GM18499 (cell line): ENCODE results near the gene GLB1L2.

ENCODE experiments used
- ATAC-seq: cut with Tn5 transposase; IDR thresholded peaks from one replicate; pipeline ENCODE4 v1.9.1; 2021; ENCODE audit warnings: moderate number of reproducible peaks; ENCODE audit not compliant: insufficient read depth, unreplicated experiment

GLB1L2 gene

DNA sequence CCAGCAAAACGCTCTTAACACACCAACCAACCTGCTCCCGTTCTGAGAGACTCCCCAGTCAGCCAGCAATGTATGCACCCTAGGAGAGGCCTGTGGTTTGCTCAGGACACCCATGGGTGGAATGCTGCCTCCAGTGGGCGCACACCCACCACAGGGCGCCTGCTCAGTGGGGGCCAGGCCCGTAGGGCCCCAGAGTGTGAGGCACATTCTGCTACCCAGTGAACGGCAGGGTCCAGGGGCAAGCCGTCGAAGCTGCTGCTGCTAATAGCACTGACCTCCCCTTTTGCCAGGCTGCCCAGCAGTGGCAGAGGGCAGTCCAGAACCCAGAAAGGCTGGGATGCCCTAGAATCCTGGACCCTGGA is 67.5 kb downstream of the GLB1L2 start:
- ATAC-seq: no peak

DNA sequence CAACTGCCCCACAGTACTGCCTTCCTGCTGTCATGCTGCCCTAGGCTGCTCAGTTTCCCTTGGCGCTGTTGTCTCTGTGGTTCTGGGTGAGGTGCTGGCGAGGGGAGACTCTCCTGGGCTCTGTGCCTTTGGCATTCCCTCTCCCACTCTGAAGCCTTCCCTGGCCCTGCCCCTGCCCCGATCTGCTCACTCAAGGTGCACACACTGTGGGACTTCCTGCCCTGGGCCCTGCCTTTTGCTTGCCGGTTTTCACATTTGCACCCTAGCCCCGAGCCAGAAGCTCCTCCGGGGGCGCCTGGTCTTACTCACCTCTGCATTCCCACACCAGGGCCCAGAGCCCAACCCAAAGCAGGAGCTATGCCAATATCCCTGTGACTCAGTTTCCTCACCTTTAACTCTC is 68.2 kb downstream of the GLB1L2 start:
- no peak for ATAC-seq

DNA sequence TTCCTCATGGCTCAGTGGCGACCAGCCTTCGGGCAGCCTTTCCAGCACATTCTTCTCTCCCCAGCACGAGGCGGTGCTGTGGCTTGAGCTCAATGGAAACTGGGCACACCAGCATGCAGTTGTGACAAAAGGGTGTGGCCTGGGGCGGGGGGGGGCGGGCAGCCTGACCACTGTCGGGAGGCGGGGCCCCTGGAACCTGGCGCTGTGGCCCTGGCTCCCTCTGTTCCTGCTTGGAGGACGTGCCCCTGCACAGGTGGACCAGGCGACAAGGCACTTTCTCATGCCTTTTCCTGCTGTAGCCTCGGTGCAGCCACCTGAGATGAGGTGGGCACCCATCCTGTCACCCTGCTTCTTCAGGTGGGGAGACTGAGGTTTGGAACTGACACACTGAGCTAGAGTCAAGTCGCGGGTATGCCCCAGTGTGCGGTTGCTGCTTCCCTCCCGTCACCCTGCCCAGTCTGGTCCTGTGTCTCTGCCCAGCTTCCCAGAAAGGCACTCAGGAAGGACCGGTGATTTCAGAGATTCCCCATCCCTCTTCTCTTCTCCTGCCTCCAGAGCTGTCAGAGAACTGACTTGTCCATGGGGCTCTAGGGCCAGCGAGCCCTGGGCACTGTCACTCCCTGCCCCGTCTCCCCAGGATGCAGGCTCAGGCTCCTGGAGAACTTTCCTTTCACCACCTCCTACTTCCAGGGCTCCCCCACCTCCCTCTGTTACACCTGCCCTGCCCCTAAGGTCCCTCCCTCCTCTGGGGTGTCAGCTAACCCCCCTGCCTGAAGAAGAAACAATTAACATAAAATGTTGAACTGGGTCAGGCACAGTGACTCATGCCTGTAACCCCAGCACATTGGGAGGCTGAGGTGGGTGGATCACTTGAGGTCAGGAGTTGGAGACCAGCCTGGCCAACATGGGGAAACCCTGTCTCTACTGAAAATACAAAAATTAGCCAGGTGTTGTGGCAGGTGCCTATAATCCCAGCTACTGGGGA is 70.3 kb downstream of the GLB1L2 start:
- no peak for ATAC-seq

DNA sequence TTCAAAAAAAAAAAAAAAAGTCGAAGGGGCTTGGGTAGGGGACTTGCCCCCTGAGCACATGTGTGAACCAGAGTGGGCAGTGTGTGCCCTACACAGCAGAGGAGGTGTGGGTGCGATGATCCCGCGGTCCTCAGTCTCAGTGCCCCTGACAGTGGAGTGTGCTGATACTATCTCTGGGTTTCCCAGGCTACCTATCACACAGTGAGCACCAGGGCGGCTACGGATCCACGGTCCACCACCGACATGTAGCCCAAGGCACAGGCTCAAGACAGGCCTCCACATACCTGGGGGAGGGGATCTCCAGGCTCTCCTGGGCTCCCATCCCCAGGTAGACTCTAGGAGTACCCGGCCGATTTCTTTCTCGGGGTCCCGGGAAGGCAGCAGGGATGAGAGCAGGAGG is 71.1 kb downstream of the GLB1L2 start:
- ATAC-seq: no peak

DNA sequence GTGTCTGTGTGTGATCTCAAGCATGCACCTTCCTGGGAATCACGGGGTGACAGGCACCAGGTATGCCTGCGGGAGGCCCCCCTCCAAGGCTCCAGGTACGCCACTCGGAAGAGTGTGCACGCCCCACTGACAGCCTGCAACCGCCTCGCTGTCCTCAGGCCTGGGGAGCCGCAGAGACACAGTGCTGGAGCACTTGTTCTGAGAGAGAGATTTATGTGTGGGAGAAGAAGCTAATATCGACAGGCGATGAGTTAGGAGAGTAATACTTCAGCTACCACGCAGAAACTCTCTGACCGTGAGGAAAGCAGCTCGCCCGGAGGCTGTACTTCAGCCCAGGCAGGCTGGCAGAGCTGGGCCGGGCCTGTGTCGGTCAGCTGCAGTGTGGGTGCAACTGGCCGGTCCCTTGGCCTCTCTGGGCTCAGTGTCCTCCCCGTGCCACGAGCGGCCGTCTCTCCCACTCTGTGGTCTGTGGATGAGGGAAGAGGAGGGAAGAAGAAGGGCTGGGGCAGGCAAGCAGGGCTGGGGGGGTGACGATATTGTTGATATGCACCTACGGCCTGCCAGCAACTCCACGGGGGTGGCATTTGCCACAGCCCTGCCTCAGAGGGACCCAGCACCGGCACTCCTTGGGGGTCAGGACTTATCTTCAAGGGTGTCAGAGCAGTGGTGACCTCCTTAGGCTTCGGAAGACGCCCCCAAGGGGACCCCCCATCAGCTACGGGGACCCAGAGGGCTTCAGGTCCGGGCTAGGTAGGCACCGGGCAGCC is 73.0 kb downstream of the GLB1L2 start:
- ATAC-seq: no peak

DNA sequence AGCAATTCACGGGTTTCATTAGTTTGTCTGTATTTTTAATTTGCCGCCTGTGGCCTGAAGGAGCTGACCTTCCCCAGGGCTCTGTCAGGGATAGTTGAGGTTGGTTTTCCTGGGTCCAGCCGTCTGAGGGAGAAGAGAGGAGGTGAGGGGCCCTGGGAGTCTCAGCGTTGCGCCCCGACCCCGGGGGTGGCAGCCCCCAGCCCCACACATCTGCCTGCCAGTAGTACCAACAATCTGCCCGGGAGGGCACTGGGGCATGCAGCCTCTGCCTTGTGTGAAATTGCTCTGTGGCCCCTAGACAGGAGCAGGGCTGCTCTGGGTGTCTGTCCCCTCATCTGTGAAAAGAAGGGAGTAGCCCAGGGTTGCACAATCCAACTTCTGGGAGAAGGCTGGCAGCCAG is 73.6 kb downstream of the GLB1L2 start:
- ATAC-seq: no peak

DNA sequence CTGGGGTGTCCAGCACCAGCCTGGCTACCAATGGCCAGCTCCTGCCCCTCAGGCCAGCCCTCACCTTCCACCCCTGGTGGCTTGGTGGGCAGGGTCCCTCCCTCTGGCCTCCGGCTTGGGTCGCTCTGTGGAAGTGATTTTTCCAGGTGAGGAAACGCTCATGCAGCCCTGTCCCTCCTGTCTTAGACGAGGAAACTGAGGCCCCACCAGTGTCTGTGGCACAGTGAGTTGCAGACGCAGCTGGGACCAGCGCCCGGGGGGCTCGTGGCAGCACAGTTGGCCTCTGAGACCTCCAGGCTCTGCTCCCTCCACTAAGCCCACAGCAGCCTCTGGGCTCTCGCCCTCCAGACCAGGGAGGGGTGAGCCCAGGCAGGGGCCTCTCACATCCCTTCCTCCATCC is 74.1 kb downstream of the GLB1L2 start:
- no peak for ATAC-seq

DNA sequence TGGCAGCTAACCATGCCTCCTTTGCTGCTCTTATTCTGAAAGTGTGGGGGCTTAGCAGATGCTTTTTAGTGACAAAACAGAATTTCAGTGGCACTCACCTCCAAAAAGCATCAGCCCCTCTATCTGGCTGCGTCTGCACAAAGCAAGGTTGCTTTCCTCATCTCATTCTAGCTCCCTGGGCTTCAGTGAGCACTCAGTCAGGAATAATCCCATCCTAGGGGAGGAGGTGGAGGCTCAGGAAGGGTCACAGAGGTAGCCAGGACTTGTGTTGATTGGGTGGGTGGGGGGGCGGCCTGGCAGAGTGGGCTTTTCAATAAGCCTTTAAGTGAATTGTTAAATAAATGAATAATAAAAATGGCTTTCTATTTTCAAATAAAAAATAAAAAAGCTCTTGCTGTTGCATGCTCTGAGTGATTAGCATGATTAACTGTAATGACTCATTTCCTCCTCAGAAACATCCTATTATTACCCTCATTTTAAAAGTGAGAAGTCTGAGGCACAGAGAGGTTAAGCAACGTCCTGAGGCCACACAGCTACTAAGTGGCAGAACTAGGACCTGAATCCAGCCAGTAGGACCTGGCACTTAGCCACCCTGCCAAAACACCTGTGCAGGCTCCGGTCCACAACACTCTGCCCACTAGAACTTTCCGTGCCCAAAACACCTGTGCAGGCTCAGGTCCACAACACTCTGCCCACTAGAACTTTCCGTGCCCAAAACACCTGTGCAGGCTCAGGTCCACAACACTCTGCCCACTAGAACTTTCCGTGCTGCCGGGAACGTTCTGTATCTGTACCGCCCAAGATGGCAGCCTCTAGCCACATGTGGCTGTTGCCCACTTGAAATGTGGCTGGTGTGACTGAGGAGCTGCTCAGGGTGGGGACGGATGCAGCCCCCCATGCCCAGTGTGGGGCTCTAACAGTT is 74.7 kb downstream of the GLB1L2 start:
- ATAC-seq: no peak

DNA sequence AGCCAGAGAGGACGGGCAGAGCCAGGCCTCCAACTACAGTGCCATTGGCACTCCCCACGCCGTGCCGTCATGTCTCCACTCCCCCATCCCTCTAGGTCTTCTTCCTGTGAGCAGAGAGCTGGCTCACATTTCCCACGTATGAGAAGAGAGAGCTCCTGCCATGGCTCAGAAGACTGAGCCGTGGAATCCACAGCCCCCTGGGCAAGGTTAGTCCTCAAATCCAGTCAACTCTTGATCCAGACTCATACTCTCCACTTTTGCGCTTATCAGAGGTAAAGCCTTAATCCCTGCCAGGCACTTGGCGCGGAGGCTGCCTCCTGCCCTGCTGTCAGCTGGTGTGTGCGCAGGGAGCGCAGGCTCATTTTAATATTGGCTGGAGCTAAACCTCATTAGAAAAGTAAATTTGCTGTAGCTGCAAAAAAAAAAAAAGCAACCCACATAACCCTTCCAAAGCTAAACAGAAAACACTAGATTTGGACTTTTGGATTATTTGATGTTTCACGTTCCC is 75.6 kb downstream of the GLB1L2 start:
- no peak for ATAC-seq

DNA sequence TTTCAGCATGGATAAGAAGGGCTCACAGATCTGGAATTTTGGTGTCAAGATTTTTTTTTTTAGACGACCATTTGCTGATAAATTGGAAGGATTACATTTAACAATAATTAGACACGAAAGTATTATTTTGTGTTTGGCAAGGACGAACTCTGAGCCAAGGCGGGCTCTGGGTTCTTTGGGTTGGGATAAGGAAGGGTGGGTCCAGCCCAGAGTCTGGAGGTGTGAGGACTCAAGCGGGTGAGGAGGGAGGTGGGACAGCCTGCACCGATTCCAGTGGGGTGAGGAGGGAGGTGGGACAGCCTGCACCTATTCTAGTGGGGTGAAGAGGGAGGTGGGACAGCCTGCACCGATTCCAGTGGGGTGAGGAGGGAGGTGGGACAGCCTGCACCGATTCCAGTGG is 76.1 kb downstream of the GLB1L2 start:
- ATAC-seq: no peak

DNA sequence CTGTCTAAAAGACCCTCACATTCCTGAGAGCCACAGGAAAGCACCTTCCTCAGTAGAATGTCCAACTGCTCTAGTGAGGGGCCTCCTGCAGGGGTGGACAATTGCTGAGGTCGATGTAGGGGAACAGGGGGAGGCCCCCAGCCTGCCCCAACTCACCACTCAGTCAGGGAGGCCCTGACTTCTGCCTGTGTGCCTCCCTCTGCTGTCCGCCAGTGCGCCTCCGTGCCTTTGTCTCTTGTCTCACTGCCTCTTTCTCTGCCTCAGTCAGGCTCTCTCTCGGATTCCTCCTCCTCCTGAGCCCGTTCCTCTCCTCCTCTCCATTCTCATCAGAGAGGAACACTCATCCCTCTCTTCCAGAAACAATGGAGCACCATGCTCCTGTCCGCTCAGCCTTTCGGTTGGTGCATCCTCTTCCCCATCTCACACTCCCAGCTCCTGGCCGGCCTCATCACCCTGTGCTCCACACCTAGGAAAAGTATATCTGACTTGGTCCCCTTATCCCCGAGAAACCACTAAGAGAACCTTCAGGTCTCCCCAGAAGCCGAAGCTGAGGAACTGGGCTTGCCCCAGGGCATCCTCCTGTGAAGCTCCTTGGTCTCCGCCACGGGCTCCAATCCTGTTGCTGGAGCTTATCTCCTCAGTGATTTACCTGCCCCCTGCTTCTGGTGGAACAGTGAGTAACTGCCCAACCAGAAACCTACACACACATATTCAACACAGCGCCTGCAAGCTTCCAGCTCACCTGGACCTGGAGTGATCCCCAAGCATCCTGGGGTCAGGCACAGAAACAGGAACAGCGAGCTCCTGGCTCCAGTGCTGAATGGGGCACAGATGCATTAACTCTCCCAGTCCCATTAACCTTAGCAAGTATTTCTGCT is 78.0 kb downstream of the GLB1L2 start:
- no peak for ATAC-seq

DNA sequence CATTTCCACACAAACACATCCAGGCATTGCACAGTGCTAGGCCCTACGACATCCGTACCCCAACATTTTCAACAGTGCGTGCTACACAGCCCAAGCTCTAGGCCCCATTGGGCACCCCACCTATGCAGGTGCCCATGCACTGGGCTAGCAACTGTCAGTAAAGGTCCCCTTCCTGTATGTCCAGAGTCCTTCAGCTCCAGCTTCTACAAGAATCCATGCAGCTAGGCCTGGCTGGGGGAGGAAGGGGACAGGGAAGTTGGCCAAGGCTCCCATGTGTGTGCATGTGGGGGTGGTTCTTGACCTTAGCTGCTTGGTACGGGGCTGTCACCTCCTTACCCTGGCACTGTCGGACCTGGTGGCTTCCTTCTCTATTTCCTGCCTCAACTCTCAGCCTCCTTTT is 79.0 kb downstream of the GLB1L2 start:
- no peak for ATAC-seq

DNA sequence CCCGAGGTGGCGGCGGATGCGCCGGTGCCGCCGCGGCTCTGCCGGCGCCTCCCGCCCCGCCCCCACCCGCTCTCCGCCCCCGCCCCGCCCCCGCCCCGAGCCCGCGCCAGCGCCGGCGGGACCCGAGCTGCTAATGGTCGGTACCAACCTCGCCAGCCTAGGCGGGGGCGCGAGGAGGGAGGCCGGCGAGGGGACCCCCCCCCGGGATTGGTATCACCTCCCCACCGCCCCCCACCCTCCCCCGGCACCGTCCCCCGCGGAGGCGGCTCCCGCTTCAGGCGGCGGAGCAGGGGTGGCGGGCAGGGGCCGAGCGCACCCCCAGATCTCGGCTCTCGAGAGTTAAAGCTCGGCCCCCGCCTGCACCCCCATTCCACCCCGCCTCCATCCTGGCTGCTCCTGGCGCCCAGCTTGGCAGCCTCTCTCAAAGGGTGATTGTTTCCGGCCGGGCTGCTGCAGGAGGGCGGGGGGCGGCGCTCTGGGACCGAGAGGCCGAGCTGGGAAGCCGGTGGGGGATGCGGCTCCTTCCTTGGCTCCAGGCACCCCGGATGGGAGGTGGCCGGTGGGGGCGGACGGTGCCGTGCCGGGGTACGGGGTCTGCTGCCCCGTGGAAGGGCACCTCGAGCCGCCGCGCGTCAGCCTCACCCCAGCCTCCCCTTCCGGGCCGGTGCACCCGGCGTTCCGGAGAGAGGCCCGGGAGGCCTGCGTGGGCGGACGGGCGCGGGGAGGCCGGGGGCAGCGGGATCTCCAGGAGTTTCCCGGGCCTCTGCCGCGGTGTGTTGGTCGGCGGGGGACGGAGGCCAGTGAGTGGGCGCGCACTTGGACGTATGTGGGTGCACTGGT is 80.6 kb downstream of the GLB1L2 start, which contains the start of gene B3GAT1:
Gene B3GAT1 (minus strand): TSS at position 40 of the 840 bp plus-strand sequence. CDS start 24,583 bp downstream, outside the sequence.
- ATAC-seq: no peak

DNA sequence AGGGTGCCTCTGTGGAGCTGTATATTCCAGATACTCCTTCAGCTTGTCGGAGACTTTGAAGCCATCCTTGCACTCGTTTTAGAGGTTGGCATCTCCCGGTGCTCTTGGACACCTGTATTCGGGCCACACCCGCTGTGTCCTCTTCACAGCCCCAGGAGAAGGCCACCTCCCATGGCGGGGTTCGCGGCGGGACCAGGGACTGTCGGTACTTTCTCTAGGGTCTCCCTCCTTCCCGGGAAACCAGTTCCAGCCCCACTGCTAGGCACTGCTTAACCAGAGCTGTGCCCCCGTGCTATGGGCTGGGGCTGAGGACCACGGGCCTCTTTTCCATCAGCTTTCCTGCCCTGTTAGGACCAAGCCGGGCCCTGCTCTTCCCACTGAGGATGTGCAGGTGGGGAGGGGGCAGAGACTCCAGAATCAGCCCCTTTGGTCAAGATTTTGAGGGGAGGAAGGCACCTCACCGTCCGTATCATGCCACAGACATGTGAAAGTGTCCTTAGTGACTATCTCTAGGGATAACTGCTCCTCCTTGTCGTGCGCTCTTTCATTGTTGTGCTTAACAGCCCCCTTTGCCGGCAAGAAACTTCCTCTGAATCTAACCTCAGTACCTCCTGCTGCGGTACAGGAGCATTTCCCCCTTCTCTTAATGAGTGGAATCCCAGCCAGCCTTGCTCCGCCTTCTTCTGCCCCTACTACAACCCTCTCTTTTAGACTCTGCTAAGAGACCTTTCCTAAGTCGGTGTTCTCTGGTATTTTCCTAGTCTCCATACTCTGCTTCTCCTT is 81.4 kb downstream of the GLB1L2 start:
- no peak for ATAC-seq

DNA sequence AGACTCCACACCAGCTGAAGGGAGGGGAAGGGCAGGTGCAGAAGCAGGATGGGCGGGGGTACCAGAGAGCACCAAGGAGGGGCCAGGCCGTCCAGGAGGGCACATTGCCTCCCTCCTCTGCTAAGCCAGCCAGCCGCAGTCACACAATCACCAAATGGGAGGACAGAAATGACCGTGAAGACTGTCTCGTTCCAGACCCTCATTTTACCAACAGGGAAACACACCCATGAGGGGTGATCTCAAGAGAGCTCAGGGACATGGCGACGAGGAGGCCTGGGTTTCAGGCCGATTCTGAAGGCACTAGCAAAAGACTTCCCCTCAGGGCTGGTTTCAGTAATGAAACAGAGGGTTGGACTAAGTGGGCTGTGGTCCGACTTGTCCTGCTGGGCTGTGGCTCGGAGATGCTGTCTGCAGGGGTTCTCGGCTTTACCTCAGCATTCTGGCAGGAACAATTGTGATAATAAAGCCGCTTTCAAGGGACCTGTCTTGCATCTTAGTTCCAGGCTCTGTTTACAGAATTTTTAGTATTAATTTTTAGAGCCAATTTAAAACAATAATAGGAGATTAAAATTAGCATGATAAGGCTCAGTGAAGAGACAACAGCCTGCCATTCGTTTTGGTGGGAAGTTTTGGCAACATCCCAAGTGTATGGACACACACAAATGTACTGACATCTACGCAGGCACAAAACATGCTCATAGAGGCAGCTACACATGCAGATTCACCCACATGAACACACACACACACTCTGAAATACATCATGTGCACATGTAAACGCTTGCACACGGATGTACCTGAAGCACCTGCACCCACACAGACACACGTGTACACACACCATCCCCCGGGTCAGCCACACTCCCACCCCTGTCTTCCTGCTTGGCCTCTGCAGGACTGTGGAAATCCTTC is 82.3 kb downstream of the GLB1L2 start:
- ATAC-seq: no peak
